ENCODE results near the gene CST6. TPM values are rescaled to one million over a fixed set of nuclear protein-coding genes. Genes with fewer than 3 reads are reported as not detected.

The CST6 gene
- total RNA-seq, 1 donor from 2014 or later, result not detected

DNA sequence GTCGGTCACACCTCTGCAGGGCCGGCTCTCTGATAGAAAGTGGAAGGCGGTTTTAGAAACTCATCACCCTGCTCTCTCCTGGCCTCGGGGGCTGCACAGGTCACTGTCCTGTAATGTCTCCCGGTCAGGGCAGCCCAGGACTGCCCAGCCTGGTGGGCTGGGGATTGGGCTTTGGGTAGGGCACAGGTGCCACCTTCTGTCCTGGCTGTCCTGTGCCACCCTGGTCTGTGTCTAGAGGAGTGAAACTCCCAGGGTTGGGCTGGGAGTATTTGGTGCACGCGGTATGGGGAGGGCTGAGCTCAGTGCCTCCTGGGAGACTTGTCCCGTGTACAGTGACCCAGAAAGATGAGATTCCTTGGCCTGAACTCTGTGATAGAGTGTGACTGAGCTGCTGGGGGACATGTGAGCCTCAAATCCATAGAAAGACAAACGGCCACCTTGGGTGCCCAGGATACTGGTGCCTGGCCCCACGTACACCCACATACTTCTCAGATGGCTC, 32.5 kb upstream of the CST6 start:
- H3K27me3 Mint-ChIP-seq (ENCODE audit: insufficient read depth, low read depth), result peaks cover 3% of the 10 kb centered on the region
- H3K9me3 Mint-ChIP-seq, result no peaks in the 10 kb centered on the region
- DNase-seq (ENCODE audit: low spot score), result no peak
- Histone ChIP-seq H3K9me3 (ENCODE audit: low read depth) (no peaks in the 10 kb centered on the region), H3F3A (ENCODE audit: low read depth) (no peaks in the 10 kb centered on the region), H3K9ac (no peak overlapping the region), H3K36me3 (no peaks in the 10 kb centered on the region), H3K79me2 (ENCODE audit: low read depth) (no peaks in the 10 kb centered on the region), H3K27ac (no peak overlapping the region), H4K20me1 (ENCODE audit: low read depth) (no peaks in the 10 kb centered on the region), H2AFZ (replicated peaks) (no peak overlapping the region), H3K4me3 (no peak overlapping the region), H3K4me2 (no peak overlapping the region), H3K4me1 (no peaks in the 10 kb centered on the region), H3K27me3 (no peaks in the 10 kb centered on the region)
- H3K27ac Mint-ChIP-seq, result no peak overlapping the region
- H3K36me3 Mint-ChIP-seq, result peaks cover 14% of the 10 kb centered on the region
- TF ChIP-seq CTCF (IDR thresholded peaks at IDR 0.05), result no peak
- TF ChIP-seq EZH2 (IDR thresholded peaks at IDR 0.05), result no peak
- no peak for TF ChIP-seq EZH2phosphoT487 (IDR thresholded peaks at IDR 0.05)
- no peak overlapping the region for H3K4me3 Mint-ChIP-seq
- peaks cover 3% of the 10 kb centered on the region for H3K4me1 Mint-ChIP-seq

GRCh38 chr11:65981101-65981740, 30.6 kb upstream of the CST6 start:
- no peak for DNase-seq (ENCODE audit: low spot score)

DNA sequence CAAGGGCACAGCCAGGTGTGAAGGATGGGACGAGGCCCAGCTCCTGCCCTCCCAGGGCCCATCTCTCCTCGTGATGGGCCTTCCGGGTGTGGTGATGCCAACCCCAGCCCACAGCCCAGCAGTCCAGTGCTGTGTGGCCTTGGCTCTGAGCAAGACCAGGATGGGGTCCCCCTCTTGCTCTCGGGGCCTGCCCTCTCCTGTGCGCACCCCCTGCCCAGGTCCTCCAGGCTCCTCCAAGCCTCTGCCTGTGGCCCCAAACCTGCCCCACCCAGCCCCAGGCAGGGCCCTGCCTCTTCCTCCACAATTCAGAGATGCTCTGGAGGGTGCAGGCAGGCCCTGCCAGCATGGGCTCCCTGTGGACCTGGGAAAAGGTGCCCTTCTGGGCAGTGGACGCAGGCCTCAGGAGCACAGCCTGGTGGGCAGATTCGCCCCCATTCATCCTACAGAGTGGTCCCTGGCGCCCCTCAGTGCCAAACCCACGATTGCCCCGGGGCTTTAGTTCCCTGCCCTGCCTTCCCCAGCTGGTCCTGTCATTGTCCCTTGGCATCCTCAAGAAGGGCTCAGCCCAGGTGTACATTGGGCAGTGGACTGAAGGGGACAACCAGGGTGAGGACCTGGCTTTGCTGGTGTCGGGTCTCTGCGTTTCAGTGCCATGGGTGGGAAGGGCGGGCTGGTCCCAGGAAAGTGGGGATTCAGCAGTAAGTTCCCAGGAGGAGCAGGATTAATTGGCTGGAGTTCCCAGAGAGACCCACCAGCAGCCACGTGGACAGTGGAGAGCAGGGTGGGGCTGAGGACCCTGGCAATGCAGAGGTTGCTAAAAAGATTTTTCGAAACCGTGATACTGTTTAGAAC, 29.6 kb upstream of the CST6 start:
- no peak for DNase-seq (ENCODE audit: low spot score)
- Histone ChIP-seq H3F3A (ENCODE audit: low read depth) (no peaks in the 10 kb centered on the region), H4K20me1 (ENCODE audit: low read depth) (no peaks in the 10 kb centered on the region), H3K4me3 (no peak overlapping the region), H3K4me1 (no peaks in the 10 kb centered on the region), H3K27me3 (no peaks in the 10 kb centered on the region), H3K27ac (no peak overlapping the region), H3K9ac (no peak overlapping the region), H3K9me3 (ENCODE audit: low read depth) (no peaks in the 10 kb centered on the region), H3K36me3 (no peaks in the 10 kb centered on the region), H3K79me2 (ENCODE audit: low read depth) (no peaks in the 10 kb centered on the region), H2AFZ (replicated peaks) (no peak overlapping the region), H3K4me2 (no peak overlapping the region)
- Mint-ChIP-seq H3K27me3 (ENCODE audit: insufficient read depth, low read depth) (peaks cover 2% of the 10 kb centered on the region), H3K4me3 (no peak overlapping the region), H3K9me3 (no peaks in the 10 kb centered on the region), H3K27ac (no peak overlapping the region), H3K4me1 (no peaks in the 10 kb centered on the region), H3K36me3 (peaks cover 6% of the 10 kb centered on the region)
- TF ChIP-seq CTCF (IDR thresholded peaks at IDR 0.05) (no peak), EZH2phosphoT487 (IDR thresholded peaks at IDR 0.05) (no peak), EZH2 (IDR thresholded peaks at IDR 0.05) (no peak)

More at GRCh38 chr11:65981101-65981740, 30.6 kb upstream of the CST6 start:
- no peaks in the 10 kb centered on the region for H4K20me1 ChIP-seq (ENCODE audit: low read depth)
- Mint-ChIP-seq H3K27ac (no peak overlapping the region), H3K9me3 (no peaks in the 10 kb centered on the region), H3K36me3 (peaks cover 7% of the 10 kb centered on the region), H3K27me3 (ENCODE audit: insufficient read depth, low read depth) (peaks cover 3% of the 10 kb centered on the region), H3K4me1 (no peaks in the 10 kb centered on the region), H3K4me3 (no peak overlapping the region)
- no peaks in the 10 kb centered on the region for H3K27me3 ChIP-seq
- H3K4me1 ChIP-seq, result no peaks in the 10 kb centered on the region
- TF ChIP-seq CTCF (IDR thresholded peaks at IDR 0.05) (no peak), EZH2 (IDR thresholded peaks at IDR 0.05) (no peak), EZH2phosphoT487 (IDR thresholded peaks at IDR 0.05) (no peak)
- no peaks in the 10 kb centered on the region for H3K36me3 ChIP-seq
- no peak overlapping the region for H3K9ac ChIP-seq
- H3K27ac ChIP-seq, result peak overlapping the region; percentile 29
- no peak overlapping the region for H2AFZ ChIP-seq (replicated peaks)
- H3K79me2 ChIP-seq (ENCODE audit: low read depth), result no peaks in the 10 kb centered on the region
- no peak overlapping the region for H3K4me3 ChIP-seq
- no peaks in the 10 kb centered on the region for H3K9me3 ChIP-seq (ENCODE audit: low read depth)
- no peak overlapping the region for H3K4me2 ChIP-seq
- H3F3A ChIP-seq (ENCODE audit: low read depth), result no peaks in the 10 kb centered on the region

Data from neural progenitor cell (in vitro differentiated cells).